Mesendoderm (in vitro differentiated cells): ENCODE measurements around the gene SREBF1.

Experiments used
- DNase-seq: peaks from one replicate; pipeline ENCODE4 v3.0.0; 2013
- H2AK5ac ChIP-seq: 2 replicates; pipeline ENCODE4 v1.6.1; 2013; ENCODE audit warnings: low read length, inconsistent platforms
- H2BK120ac ChIP-seq: 2 replicates; pipeline ENCODE4 v1.6.1; 2013; ENCODE audit warnings: low read depth, mild to moderate bottlenecking, low read length, moderate library complexity, mixed read lengths
- H2BK15ac ChIP-seq: replicated peaks from 2 replicates; pipeline ENCODE4 v1.6.1; 2013; ENCODE audit warnings: low read depth, mild to moderate bottlenecking, moderate library complexity
- H2BK5ac ChIP-seq: 2 replicates; pipeline ENCODE4 v1.6.1; 2013; ENCODE audit warnings: low read length, inconsistent platforms
- H3K18ac ChIP-seq: 2 replicates; pipeline ENCODE4 v1.6.1; 2013; ENCODE audit warnings: mild to moderate bottlenecking, low read length, mixed read lengths
- H3K23ac ChIP-seq: one replicate; pipeline ENCODE4 v1.6.1; 2013; ENCODE audit warnings: low read length
- H3K27ac ChIP-seq: 2 replicates; pipeline ENCODE4 v1.5.1; 2013; ENCODE audit warnings: low read depth, mild to moderate bottlenecking, inconsistent platforms, low read length, moderate library complexity
- H3K27me3 ChIP-seq: 2 replicates; pipeline ENCODE4 v1.6.1; 2013; ENCODE audit warnings: low read length, control low read depth, mild to moderate bottlenecking, inconsistent platforms; ENCODE audit not compliant: insufficient read depth, poor library complexity
- H3K36me3 ChIP-seq: 2 replicates; pipeline ENCODE4 v1.6.1; 2013; ENCODE audit warnings: low read length, inconsistent platforms; ENCODE audit not compliant: control insufficient read depth, insufficient read depth
- H3K4ac ChIP-seq: one replicate; pipeline ENCODE4 v1.6.1; 2013; ENCODE audit warnings: low read depth, mild to moderate bottlenecking, low read length, moderate library complexity
- H3K4me1 ChIP-seq: 2 replicates; pipeline ENCODE4 v1.6.1; 2013; ENCODE audit warnings: low read depth, low read length, inconsistent platforms; ENCODE audit not compliant: control insufficient read depth
- H3K4me2 ChIP-seq: 2 replicates; pipeline ENCODE4 v1.6.1; 2013; ENCODE audit warnings: low read length
- H3K4me3 ChIP-seq: 2 replicates; pipeline ENCODE4 v1.5.1; 2013; ENCODE audit warnings: mild to moderate bottlenecking, low read length
- H3K56ac ChIP-seq: one replicate; pipeline ENCODE4 v1.6.1; 2013; ENCODE audit warnings: low read length
- H3K79me1 ChIP-seq: 2 replicates; pipeline ENCODE4 v1.6.1; 2013; ENCODE audit warnings: low read length, inconsistent platforms
- H3K79me2 ChIP-seq: 2 replicates; pipeline ENCODE4 v1.6.1; 2013; ENCODE audit warnings: mild to moderate bottlenecking, low read length; ENCODE audit not compliant: control insufficient read depth, insufficient read depth
- H3K9ac ChIP-seq: 2 replicates; pipeline ENCODE4 v1.6.1; 2013; ENCODE audit warnings: low read length, inconsistent platforms
- H4K5ac ChIP-seq: one replicate; pipeline ENCODE4 v1.6.1; 2013; ENCODE audit warnings: low read length
- H4K8ac ChIP-seq: one replicate; pipeline ENCODE4 v1.6.1; 2013; ENCODE audit warnings: low read depth, mild to moderate bottlenecking, control low read depth, low read length, moderate library complexity
- WGBS: extraction: QIAGEN DNeasy Blood & Tissue Kit; methylation state at CpG from one replicate; pipeline ENCODE4 v1.1.7; 2013; ENCODE audit warnings: low lambda C conversion rate, missing lambda C conversion rate; ENCODE audit not compliant: insufficient coverage; ENCODE audit errors: extremely low coverage; 5-methylcytosine and 5-hydroxymethylcytosine counted together

Gene SREBF1

DNA sequence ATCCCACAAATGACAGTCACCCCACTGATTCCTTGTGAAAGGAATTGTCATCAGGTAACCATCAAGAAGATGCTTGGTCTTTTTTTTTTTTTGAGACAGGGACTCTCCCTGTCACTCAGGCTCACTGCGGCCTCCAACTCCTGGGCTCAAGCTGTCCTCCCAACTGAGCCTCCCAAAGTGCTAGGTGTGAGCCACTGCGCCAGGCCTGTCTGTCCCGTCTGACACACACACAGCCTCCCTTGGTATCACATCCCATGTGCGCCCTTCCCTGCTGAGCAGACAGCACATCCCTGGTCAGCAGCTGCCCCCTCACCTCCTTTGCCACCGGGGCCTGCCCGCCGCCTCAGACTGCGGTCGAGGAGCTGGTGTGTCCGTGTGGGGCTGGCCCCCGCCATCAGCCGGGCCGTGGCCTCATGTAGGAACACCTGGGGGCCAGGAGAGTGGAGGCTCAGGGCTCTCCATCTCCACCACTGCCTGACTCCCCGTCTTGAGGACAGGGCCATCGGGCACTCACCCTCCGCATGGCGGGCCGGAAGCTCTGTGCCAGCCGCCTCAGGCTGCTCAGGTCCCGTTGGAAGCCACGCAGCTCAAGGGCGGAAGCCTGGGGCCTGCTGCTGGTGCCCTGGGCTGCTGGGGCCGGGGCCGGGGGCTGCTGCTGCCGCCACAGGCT, 23.6 kb downstream of the SREBF1 start:
- Histone ChIP-seq H3K9ac (no peak overlapping the region), H2BK5ac (no peak overlapping the region), H3K4me2 (no peak overlapping the region), H3K79me2 (no peaks in the 10 kb centered on the region), H3K27me3 (no peaks in the 10 kb centered on the region), H4K8ac (no peak overlapping the region), H3K79me1 (peaks cover 2% of the 10 kb centered on the region), H3K27ac (no peak overlapping the region), H2AK5ac (no peak overlapping the region), H3K4me1 (peaks cover 7% of the 10 kb centered on the region), H2BK120ac (no peak overlapping the region), H3K56ac (no peak overlapping the region), H3K18ac (no peak overlapping the region), H3K36me3 (peaks cover 10% of the 10 kb centered on the region), H4K5ac (no peak overlapping the region), H3K4me3 (no peak overlapping the region), H3K4ac (no peak overlapping the region), H3K23ac (no peak overlapping the region), H2BK15ac (no peak overlapping the region)
- no CpG with 5 or more reads among the region's 25 CpGs for WGBS
- DNase-seq = no peak

DNA sequence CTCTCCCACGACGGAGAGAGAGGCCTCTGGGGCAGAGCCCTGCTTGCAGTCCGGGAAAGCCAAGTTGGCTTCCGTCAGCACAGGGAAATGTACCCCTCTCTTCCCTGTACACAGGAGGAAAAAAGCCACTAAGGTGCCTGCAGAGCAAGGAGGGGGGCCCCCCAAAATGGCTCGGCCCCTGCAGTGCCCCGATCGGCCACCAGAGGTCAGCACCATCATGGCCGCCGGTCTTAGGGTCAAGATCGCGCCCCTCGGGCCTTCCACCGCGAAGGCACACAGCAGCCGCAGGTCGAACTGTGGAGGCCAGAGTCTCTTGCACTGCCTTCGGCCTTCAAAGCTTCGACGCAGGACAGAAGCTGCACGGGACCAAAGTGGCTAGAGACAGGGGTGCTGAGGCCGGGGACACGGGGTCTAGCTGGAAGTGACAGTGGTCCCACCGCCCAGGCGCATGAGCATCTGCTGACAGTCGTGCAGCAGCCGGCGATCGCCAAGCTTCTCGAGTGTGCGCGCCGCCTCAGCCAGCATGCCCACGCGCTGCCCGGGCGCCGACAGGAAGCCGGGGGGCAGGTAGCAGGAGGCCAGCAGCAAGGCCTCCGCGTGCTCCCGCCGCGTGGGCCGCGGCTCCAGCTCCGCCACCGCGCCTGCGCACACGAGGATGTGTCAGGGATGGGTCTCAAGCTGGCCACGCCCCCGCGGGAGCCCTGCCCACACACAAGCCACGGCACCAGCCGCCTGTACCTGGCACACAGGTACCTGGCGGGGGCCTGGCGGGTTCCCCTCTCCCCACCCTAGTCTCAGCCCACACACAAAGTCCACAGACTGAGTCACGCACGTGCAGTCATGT, 24.4 kb downstream of the SREBF1 start:
- H3K27ac ChIP-seq = peak overlapping the region; percentile 48
- DNase-seq = peak; percentile 83
- H3K4me3 ChIP-seq = no peak overlapping the region
- no peak overlapping the region for H3K4me2 ChIP-seq
- H4K5ac ChIP-seq = no peak overlapping the region
- no peak overlapping the region for H3K18ac ChIP-seq
- H3K23ac ChIP-seq = no peak overlapping the region
- H3K56ac ChIP-seq = peak overlapping the region; percentile 65
- no CpG with 5 or more reads among the region's 59 CpGs for WGBS
- no peaks in the 10 kb centered on the region for H3K27me3 ChIP-seq
- H3K36me3 ChIP-seq = peaks cover 10% of the 10 kb centered on the region
- peaks cover 7% of the 10 kb centered on the region for H3K4me1 ChIP-seq
- no peaks in the 10 kb centered on the region for H3K79me2 ChIP-seq
- H2BK15ac ChIP-seq = no peak overlapping the region
- peak overlapping the region; percentile 45 for H3K9ac ChIP-seq
- H3K4ac ChIP-seq = no peak overlapping the region
- no peak overlapping the region for H4K8ac ChIP-seq
- no peaks in the 10 kb centered on the region for H3K79me1 ChIP-seq
- H2BK120ac ChIP-seq = no peak overlapping the region
- H2BK5ac ChIP-seq = peak overlapping the region; percentile 65
- H2AK5ac ChIP-seq = no peak overlapping the region

GRCh38 chr17:17811381-17812210, 25.2 kb downstream of the SREBF1 start:
- H3K79me2 ChIP-seq = no peaks in the 10 kb centered on the region
- H3K79me1 ChIP-seq = no peaks in the 10 kb centered on the region
- H2AK5ac ChIP-seq = no peak overlapping the region
- peak overlapping the region; percentile 52 for H3K9ac ChIP-seq
- no peak overlapping the region for H4K5ac ChIP-seq
- H2BK5ac ChIP-seq = peak overlapping the region; percentile 65
- no peak overlapping the region for H3K4ac ChIP-seq
- no peak overlapping the region for H3K4me3 ChIP-seq
- no peak overlapping the region for H2BK120ac ChIP-seq
- H3K4me2 ChIP-seq = no peak overlapping the region
- H3K56ac ChIP-seq = peak overlapping the region; percentile 65
- peak overlapping the region; percentile 62 for H3K27ac ChIP-seq
- peaks cover 7% of the 10 kb centered on the region for H3K4me1 ChIP-seq
- H3K27me3 ChIP-seq = no peaks in the 10 kb centered on the region
- no peak overlapping the region for H4K8ac ChIP-seq
- WGBS = no CpG with 5 or more reads among the region's 15 CpGs
- H3K23ac ChIP-seq = no peak overlapping the region
- peak; percentile 87 for DNase-seq
- H3K36me3 ChIP-seq = peaks cover 7% of the 10 kb centered on the region
- peak overlapping the region; percentile 24 for H3K18ac ChIP-seq
- H2BK15ac ChIP-seq = no peak overlapping the region

DNA sequence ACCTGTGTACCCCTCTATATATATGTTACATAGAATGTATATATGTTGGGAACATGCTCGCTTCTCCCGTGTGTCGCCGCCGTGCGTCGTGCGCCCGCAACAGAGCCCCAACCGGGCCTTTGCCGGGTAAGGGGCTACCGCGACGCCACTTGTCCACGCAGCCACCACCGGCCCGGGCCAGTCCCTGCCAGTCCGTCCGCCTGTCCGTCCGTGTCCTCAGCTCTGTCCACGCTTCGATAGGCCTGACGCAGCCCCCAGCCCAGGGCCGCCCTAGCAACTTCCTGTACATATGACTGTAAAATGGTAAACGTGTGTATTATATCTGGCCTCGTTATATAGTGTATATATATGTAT, 25.9 kb downstream of the SREBF1 start:
- Histone ChIP-seq H4K8ac (no peak overlapping the region), H3K4me3 (no peak overlapping the region), H3K18ac (peak overlapping the region; percentile 15), H4K5ac (no peak overlapping the region), H3K23ac (peak overlapping the region; percentile 100), H2BK120ac (no peak overlapping the region), H3K4me1 (peaks cover 7% of the 10 kb centered on the region), H2BK15ac (no peak overlapping the region), H2BK5ac (no peak overlapping the region), H2AK5ac (no peak overlapping the region), H3K27ac (peak overlapping the region; percentile 23), H3K79me2 (no peaks in the 10 kb centered on the region), H3K56ac (peak overlapping the region; percentile 90), H3K9ac (peak overlapping the region; percentile 83), H3K79me1 (no peaks in the 10 kb centered on the region), H3K36me3 (peaks cover 6% of the 10 kb centered on the region), H3K4ac (no peak overlapping the region), H3K4me2 (peak overlapping the region; percentile 91), H3K27me3 (no peaks in the 10 kb centered on the region)
- WGBS = no CpG with 5 or more reads among the region's 27 CpGs
- DNase-seq = no peak

- H3K18ac ChIP-seq = peak overlapping the region; percentile 15
- H3K27ac ChIP-seq = peak overlapping the region; percentile 23
- H4K8ac ChIP-seq = no peak overlapping the region
- no peak overlapping the region for H4K5ac ChIP-seq
- peaks cover 4% of the 10 kb centered on the region for H3K36me3 ChIP-seq
- peak overlapping the region; percentile 100 for H3K23ac ChIP-seq
- H2BK120ac ChIP-seq = no peak overlapping the region
- H3K4me1 ChIP-seq = peaks cover 7% of the 10 kb centered on the region
- H3K4me3 ChIP-seq = peak overlapping the region; percentile 29
- H3K79me1 ChIP-seq = no peaks in the 10 kb centered on the region
- H3K27me3 ChIP-seq = no peaks in the 10 kb centered on the region
- no peaks in the 10 kb centered on the region for H3K79me2 ChIP-seq
- peak; percentile 93 for DNase-seq
- peak overlapping the region; percentile 83 for H3K9ac ChIP-seq
- no peak overlapping the region for H2AK5ac ChIP-seq
- peak overlapping the region; percentile 90 for H3K56ac ChIP-seq
- H3K4ac ChIP-seq = peak overlapping the region; percentile 29
- H2BK15ac ChIP-seq = no peak overlapping the region
- peak overlapping the region; percentile 91 for H3K4me2 ChIP-seq
- H2BK5ac ChIP-seq = no peak overlapping the region
- no CpG with 5 or more reads among the region's 68 CpGs for WGBS
Measured at GRCh38 chr17:17810084-17810894, 26.5 kb downstream of the SREBF1 start.
